ENCODE measurements around the gene TMEM63A. TPM values are rescaled to one million over a fixed set of nuclear protein-coding genes. Genes with fewer than 3 reads are reported as not detected.
"Not testable (repeated sequence)": the region's sequence is repeated elsewhere in the genome, so short reads cannot be mapped to it uniquely, and the experiment has no call there.

The TMEM63A gene
- total and polyA plus RNA-seq, 2 donors (not counting 1 experiment from before 2014, with no cell fraction given): 14.5 to 24.1 TPM

- peaks cover 4% of the 10 kb centered on the region for H3K36me3 ChIP-seq (ENCODE audit: control insufficient read depth, insufficient read depth, low read length)
- DNase-seq (ENCODE audit: low read depth in 2 of 2): no peak
- H3K4me3 ChIP-seq (replicated peaks in 1 of 4; ENCODE audit: control extremely low read depth in 1 of 4, insufficient read depth in 1 of 4, low read depth in 3 of 4, low read length in 4 of 4): no peak overlapping the region
- H3K27me3 ChIP-seq (ENCODE audit: control insufficient read depth, insufficient read depth, low read length): no peaks in the 10 kb centered on the region
- no peak overlapping the region for H3K27ac ChIP-seq (ENCODE audit: insufficient read depth, low read length)
- no peaks in the 10 kb centered on the region for H3K4me1 ChIP-seq (ENCODE audit: control insufficient read depth, extremely low read depth, insufficient read depth, low read length)
- H3K9ac ChIP-seq (ENCODE audit: insufficient read depth, low read length): no peak overlapping the region
- no peaks in the 10 kb centered on the region for H3K9me3 ChIP-seq (ENCODE audit: control insufficient read depth, insufficient read depth, low read depth, low read length)
- H4K20me1 ChIP-seq (ENCODE audit: control insufficient read depth, extremely low read depth, insufficient read depth, low read length): no peaks in the 10 kb centered on the region
- no peak for TF ChIP-seq CTCF (conservative IDR thresholded peaks at IDR 0.05 in 1 of 2, IDR thresholded peaks at IDR 0.05 in 1 of 2; ENCODE audit: low read depth in 1 of 2, low read length in 2 of 2)
- no peak for TF ChIP-seq EZH2 (IDR thresholded peaks at IDR 0.05; ENCODE audit: low read length, missing control alignments)
- no peaks in the 10 kb centered on the region for H3K79me2 ChIP-seq (ENCODE audit: control insufficient read depth, insufficient read depth, low read length)
- H2AFZ ChIP-seq (ENCODE audit: low read length): no peak overlapping the region
- no peak overlapping the region for H3K4me2 ChIP-seq (ENCODE audit: extremely low read depth, insufficient read depth, low read length)
These were observed 41.5 kb downstream of the TMEM63A start for GRCh38 chr1:225840713-225841112.

GRCh38 chr1:225840223-225840610, 42.0 kb downstream of the TMEM63A start:
- Histone ChIP-seq H2AFZ (ENCODE audit: low read length) (no peak overlapping the region), H3K4me3 (replicated peaks in 1 of 4; ENCODE audit: control extremely low read depth in 1 of 4, insufficient read depth in 1 of 4, low read depth in 3 of 4, low read length in 4 of 4) (no peak overlapping the region), H3K79me2 (ENCODE audit: control insufficient read depth, insufficient read depth, low read length) (no peaks in the 10 kb centered on the region), H3K9ac (ENCODE audit: insufficient read depth, low read length) (no peak overlapping the region), H3K9me3 (ENCODE audit: control insufficient read depth, insufficient read depth, low read depth, low read length) (no peaks in the 10 kb centered on the region), H4K20me1 (ENCODE audit: control insufficient read depth, extremely low read depth, insufficient read depth, low read length) (no peaks in the 10 kb centered on the region), H3K4me2 (ENCODE audit: extremely low read depth, insufficient read depth, low read length) (no peak overlapping the region), H3K4me1 (ENCODE audit: control insufficient read depth, extremely low read depth, insufficient read depth, low read length) (no peaks in the 10 kb centered on the region), H3K27me3 (ENCODE audit: control insufficient read depth, insufficient read depth, low read length) (no peaks in the 10 kb centered on the region), H3K27ac (ENCODE audit: insufficient read depth, low read length) (no peak overlapping the region), H3K36me3 (ENCODE audit: control insufficient read depth, insufficient read depth, low read length) (peaks cover 4% of the 10 kb centered on the region)
- no peak for DNase-seq (ENCODE audit: low read depth in 2 of 2)
- TF ChIP-seq CTCF (conservative IDR thresholded peaks at IDR 0.05 in 1 of 2, IDR thresholded peaks at IDR 0.05 in 1 of 2; ENCODE audit: low read depth in 1 of 2, low read length in 2 of 2) (no peak), EZH2 (IDR thresholded peaks at IDR 0.05; ENCODE audit: low read length, missing control alignments) (no peak)

GRCh38 chr1:225838793-225839192, 43.4 kb downstream of the TMEM63A start:
- no peaks in the 10 kb centered on the region for H3K4me1 ChIP-seq (ENCODE audit: control insufficient read depth, extremely low read depth, insufficient read depth, low read length)
- no peak for DNase-seq (ENCODE audit: low read depth in 2 of 2)
- TF ChIP-seq CTCF (conservative IDR thresholded peaks at IDR 0.05 in 1 of 2, IDR thresholded peaks at IDR 0.05 in 1 of 2; ENCODE audit: low read depth in 1 of 2, low read length in 2 of 2) (no peak), EZH2 (IDR thresholded peaks at IDR 0.05; ENCODE audit: low read length, missing control alignments) (no peak)

GRCh38 chr1:225836296-225836695, 45.9 kb downstream of the TMEM63A start:
- not testable (repeated sequence) for H2AFZ ChIP-seq (ENCODE audit: low read length); H3K79me2 ChIP-seq (ENCODE audit: control insufficient read depth, insufficient read depth, low read length); H4K20me1 ChIP-seq (ENCODE audit: control insufficient read depth, extremely low read depth, insufficient read depth, low read length); H3K36me3 ChIP-seq (ENCODE audit: control insufficient read depth, insufficient read depth, low read length); H3K9me3 ChIP-seq (ENCODE audit: control insufficient read depth, insufficient read depth, low read depth, low read length); H3K9ac ChIP-seq (ENCODE audit: insufficient read depth, low read length); H3K4me2 ChIP-seq (ENCODE audit: extremely low read depth, insufficient read depth, low read length); H3K27me3 ChIP-seq (ENCODE audit: control insufficient read depth, insufficient read depth, low read length); H3K27ac ChIP-seq (ENCODE audit: insufficient read depth, low read length); DNase-seq (ENCODE audit: low read depth in 2 of 2); H3K4me3 ChIP-seq (replicated peaks in 1 of 4; ENCODE audit: control extremely low read depth in 1 of 4, insufficient read depth in 1 of 4, low read depth in 3 of 4, low read length in 4 of 4); H3K4me1 ChIP-seq (ENCODE audit: control insufficient read depth, extremely low read depth, insufficient read depth, low read length)

More at GRCh38 chr1:225838793-225839192, 43.4 kb downstream of the TMEM63A start:
- H3K27me3 ChIP-seq (ENCODE audit: control insufficient read depth, insufficient read depth, low read length): no peaks in the 10 kb centered on the region
- no peaks in the 10 kb centered on the region for H4K20me1 ChIP-seq (ENCODE audit: control insufficient read depth, extremely low read depth, insufficient read depth, low read length)
- no peak overlapping the region for H2AFZ ChIP-seq (ENCODE audit: low read length)
- no peak overlapping the region for H3K9ac ChIP-seq (ENCODE audit: insufficient read depth, low read length)
- H3K79me2 ChIP-seq (ENCODE audit: control insufficient read depth, insufficient read depth, low read length): no peaks in the 10 kb centered on the region
- no peak overlapping the region for H3K27ac ChIP-seq (ENCODE audit: insufficient read depth, low read length)
- peaks cover 4% of the 10 kb centered on the region for H3K36me3 ChIP-seq (ENCODE audit: control insufficient read depth, insufficient read depth, low read length)
- H3K4me3 ChIP-seq (replicated peaks in 1 of 4; ENCODE audit: control extremely low read depth in 1 of 4, insufficient read depth in 1 of 4, low read depth in 3 of 4, low read length in 4 of 4): no peak overlapping the region
- no peaks in the 10 kb centered on the region for H3K9me3 ChIP-seq (ENCODE audit: control insufficient read depth, insufficient read depth, low read depth, low read length)
- no peak overlapping the region for H3K4me2 ChIP-seq (ENCODE audit: extremely low read depth, insufficient read depth, low read length)

Measured in fibroblast of lung (primary cell).